K562 (cell line): Measurements from ENCODE around the gene SDK1. TPM values are rescaled to one million over a fixed set of nuclear protein-coding genes. Genes with fewer than 3 reads are reported as not detected.

Experiments used
- BHLHE40 ChIP-seq: IDR thresholded peaks from 2 replicates; pipeline ENCODE4 v1.6.1; 2011; ENCODE audit warnings: low read length, improper control_type of control experiment
- FOSL1 ChIP-seq: fragments of 200-800 bp; sonication (Bioruptor generic); conservative IDR thresholded peaks from 2 replicates; pipeline ENCODE4 v1.6.1; 2016; ENCODE audit warnings: missing genetic modification characterization, missing compliant biosample characterization
- JUNB ChIP-seq: fragments of 450-650 bp; formaldehyde crosslinking; conservative IDR thresholded peaks from 2 replicates; pipeline ENCODE4 v1.4.0; 2020; ENCODE audit warnings: mild to moderate bottlenecking
- NCOA2 ChIP-seq, 2 experiments: fragments of 450-650 bp; IDR thresholded peaks; 2 replicates each; pipeline ENCODE4 v1.6.1; 2018; ENCODE audit warnings: mild to moderate bottlenecking in 2 of 2, moderate library complexity in 1 of 2; ENCODE audit not compliant: partially characterized antibody in 2 of 2
- NFYB ChIP-seq: IDR thresholded peaks from 2 replicates; pipeline ENCODE4 v1.6.1; 2011; ENCODE audit warnings: mild to moderate bottlenecking, moderate library complexity; ENCODE audit not compliant: insufficient read length; ENCODE audit errors: extremely low read depth
- OTX1 ChIP-seq: fragments of 450-650 bp; formaldehyde crosslinking; IDR thresholded peaks from 2 replicates; pipeline ENCODE4 v1.4.0; 2022; ENCODE audit warnings: mild to moderate bottlenecking
- SMC3 ChIP-seq: conservative IDR thresholded peaks from 2 replicates; pipeline ENCODE4 v1.6.1; 2011; ENCODE audit warnings: low read depth, low read length, improper control_type of control experiment; ENCODE audit not compliant: insufficient read depth
- U2AF1 ChIP-seq: fragments of 200-400 bp; formaldehyde crosslinking; optimal IDR thresholded peaks from 2 replicates; pipeline ENCODE3; 2017; ENCODE audit warnings: mild to moderate bottlenecking, low read depth, low read length, moderate library complexity
- polyA plus RNA-seq, 8 experiments: library from polyadenylated mRNA; depleted of rRNA in 4 of 8; stranded (reverse) in 5 of 8; unstranded in 3 of 8; fragments of >200 nt; fragmentation: Nextera tagmentation in 2 of 8; fragmentation: Illumina TruSeq in 1 of 8; extraction: Ambion mirVana in 2 of 8; extraction: Trizol in 1 of 8; gene quantifications; 2 replicates each; pipeline versions ENCODE4 v1.2.1 to v1.2.3, GENCODE V29; 2011 to 2014; ENCODE audit warnings: inconsistent platforms in 1 of 8, missing spikeins in 1 of 8
- total RNA-seq, 7 experiments: library from RNA; depleted of rRNA in 6 of 7; stranded (reverse); fragments of >200 nt in 6 of 7; fragmentation: Illumina TruSeq in 2 of 7; extraction: Trizol in 2 of 7; gene quantifications; 2 replicates each; pipeline versions ENCODE4 v1.2.1 to v1.2.3, GENCODE V29; 2011 to 2021; ENCODE audit warnings: low replicate concordance in 1 of 7
- TF ChIP-seq, protein P1 (sequence below), 3 experiments: IDR thresholded peaks in 2 of 3; conservative IDR thresholded peaks in 1 of 3; 2 replicates each; pipeline ENCODE4 v1.5.1; 2011 to 2012; ENCODE audit warnings: low read length in 3 of 3, mild to moderate bottlenecking in 3 of 3, control low read depth in 2 of 3, improper control_type of control experiment in 1 of 3, inconsistent platforms in 1 of 3, low read depth in 1 of 3, mixed read lengths in 1 of 3, moderate library complexity in 1 of 3; ENCODE audit not compliant: insufficient read depth in 2 of 3
- TF ChIP-seq, protein P2 (sequence below): fragments of 450-650 bp; formaldehyde crosslinking; IDR thresholded peaks from 2 replicates; pipeline ENCODE4 v1.4.0; 2020; ENCODE audit warnings: mild to moderate bottlenecking, mixed read lengths
- TF ChIP-seq, protein P3 (sequence below): fragments of 450-650 bp; formaldehyde crosslinking; conservative IDR thresholded peaks from 2 replicates; pipeline ENCODE4 v1.4.0; 2022; ENCODE audit warnings: mild to moderate bottlenecking, missing genetic modification characterization
- TF ChIP-seq, protein P4 (sequence below): sonication (generic); formaldehyde crosslinking; IDR thresholded peaks from 2 replicates; pipeline ENCODE4 v1.9.0; 2022; ENCODE audit warnings: mild to moderate bottlenecking, missing genetic modification reagents

SDK1 gene
- total and polyA plus RNA-seq, 9 of the 15 experiments (the other 6 are each of a cell fraction or from before 2014, with no cell fraction given), result 0.16 TPM; not detected in 8

DNA sequence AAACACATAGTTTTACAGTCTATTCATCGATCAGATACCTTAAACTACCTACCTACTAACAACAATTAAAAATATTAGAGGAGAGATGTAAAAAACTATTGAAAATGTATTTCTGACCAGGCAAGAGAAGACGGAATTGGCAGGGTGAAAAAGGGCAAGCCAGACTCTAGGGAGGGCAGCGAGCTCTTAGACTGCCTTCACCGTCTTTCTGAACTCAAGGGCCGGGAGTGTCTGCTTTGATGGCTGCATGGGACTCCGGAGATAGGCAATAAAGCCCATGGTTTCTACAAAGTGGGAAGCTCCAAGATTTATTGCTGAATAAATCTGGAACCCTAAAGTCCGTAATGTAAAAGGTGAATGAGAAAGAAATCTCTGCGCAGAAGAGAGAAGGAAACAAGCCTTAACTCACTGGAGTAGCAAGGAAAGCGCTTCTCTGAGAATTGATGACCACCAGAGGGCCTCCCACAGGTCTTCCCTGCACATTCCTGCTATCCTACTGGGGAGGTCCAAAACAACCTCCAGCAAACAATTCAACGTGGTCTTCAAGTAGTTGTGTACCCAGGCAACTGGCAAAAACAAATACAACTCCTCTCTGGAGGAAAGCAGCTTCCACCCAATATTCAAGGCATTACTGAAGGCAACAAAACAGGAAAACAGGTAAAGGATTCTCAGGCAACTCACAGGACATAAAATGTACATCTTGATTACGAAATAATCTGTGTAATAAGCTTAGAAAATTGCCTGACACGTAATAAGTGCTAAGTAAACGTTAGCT, 181.3 kb downstream of the SDK1 start (continued):
- TF ChIP-seq, protein P1, sequence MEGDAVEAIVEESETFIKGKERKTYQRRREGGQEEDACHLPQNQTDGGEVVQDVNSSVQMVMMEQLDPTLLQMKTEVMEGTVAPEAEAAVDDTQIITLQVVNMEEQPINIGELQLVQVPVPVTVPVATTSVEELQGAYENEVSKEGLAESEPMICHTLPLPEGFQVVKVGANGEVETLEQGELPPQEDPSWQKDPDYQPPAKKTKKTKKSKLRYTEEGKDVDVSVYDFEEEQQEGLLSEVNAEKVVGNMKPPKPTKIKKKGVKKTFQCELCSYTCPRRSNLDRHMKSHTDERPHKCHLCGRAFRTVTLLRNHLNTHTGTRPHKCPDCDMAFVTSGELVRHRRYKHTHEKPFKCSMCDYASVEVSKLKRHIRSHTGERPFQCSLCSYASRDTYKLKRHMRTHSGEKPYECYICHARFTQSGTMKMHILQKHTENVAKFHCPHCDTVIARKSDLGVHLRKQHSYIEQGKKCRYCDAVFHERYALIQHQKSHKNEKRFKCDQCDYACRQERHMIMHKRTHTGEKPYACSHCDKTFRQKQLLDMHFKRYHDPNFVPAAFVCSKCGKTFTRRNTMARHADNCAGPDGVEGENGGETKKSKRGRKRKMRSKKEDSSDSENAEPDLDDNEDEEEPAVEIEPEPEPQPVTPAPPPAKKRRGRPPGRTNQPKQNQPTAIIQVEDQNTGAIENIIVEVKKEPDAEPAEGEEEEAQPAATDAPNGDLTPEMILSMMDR (IDR thresholded peaks at IDR 0.05 in 2 of 3, conservative IDR thresholded peaks at IDR 0.05 in 1 of 3; ENCODE audit: insufficient read depth in 2 of 3, low read depth in 1 of 3, low read length in 3 of 3), result peak; percentile 38 to 46 (median 43); a peak in 5 of 6 replicates
- TF ChIP-seq, protein P2, sequence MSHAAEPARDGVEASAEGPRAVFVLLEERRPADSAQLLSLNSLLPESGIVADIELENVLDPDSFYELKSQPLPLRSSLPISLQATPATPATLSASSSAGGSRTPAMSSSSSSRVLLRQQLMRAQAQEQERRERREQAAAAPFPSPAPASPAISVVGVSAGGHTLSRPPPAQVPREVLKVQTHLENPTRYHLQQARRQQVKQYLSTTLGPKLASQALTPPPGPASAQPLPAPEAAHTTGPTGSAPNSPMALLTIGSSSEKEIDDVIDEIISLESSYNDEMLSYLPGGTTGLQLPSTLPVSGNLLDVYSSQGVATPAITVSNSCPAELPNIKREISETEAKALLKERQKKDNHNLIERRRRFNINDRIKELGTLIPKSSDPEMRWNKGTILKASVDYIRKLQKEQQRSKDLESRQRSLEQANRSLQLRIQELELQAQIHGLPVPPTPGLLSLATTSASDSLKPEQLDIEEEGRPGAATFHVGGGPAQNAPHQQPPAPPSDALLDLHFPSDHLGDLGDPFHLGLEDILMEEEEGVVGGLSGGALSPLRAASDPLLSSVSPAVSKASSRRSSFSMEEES (CRISPR knock-in tag), result no peak
- 0 out of 2 replicates have a peak, but pooled peaks have one; percentile 31 for TF ChIP-seq SMC3
- TF ChIP-seq JUNB (CRISPR knock-in tag), result no peak
- no peak for TF ChIP-seq BHLHE40
- TF ChIP-seq NCOA2 (IDR thresholded peaks at IDR 0.05; ENCODE audit: partially characterized antibody in 2 of 2), result no peak
- TF ChIP-seq, protein P3, sequence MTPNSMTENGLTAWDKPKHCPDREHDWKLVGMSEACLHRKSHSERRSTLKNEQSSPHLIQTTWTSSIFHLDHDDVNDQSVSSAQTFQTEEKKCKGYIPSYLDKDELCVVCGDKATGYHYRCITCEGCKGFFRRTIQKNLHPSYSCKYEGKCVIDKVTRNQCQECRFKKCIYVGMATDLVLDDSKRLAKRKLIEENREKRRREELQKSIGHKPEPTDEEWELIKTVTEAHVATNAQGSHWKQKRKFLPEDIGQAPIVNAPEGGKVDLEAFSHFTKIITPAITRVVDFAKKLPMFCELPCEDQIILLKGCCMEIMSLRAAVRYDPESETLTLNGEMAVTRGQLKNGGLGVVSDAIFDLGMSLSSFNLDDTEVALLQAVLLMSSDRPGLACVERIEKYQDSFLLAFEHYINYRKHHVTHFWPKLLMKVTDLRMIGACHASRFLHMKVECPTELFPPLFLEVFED (CRISPR knock-in tag), result no peak
- TF ChIP-seq OTX1, result no peak
- TF ChIP-seq, protein P4, sequence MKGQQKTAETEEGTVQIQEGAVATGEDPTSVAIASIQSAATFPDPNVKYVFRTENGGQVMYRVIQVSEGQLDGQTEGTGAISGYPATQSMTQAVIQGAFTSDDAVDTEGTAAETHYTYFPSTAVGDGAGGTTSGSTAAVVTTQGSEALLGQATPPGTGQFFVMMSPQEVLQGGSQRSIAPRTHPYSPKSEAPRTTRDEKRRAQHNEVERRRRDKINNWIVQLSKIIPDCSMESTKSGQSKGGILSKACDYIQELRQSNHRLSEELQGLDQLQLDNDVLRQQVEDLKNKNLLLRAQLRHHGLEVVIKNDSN, result no peak
- no peak for TF ChIP-seq NFYB
- no peak for TF ChIP-seq U2AF1
- TF ChIP-seq FOSL1 (tag), result no peak
